ENCODE measurements around the gene UBQLN1. TPM values are rescaled to one million over a fixed set of nuclear protein-coding genes. Genes with fewer than 3 reads are reported as not detected.
"Not testable (repeated sequence)": the region's sequence is repeated elsewhere in the genome, so short reads cannot be mapped to it uniquely, and the experiment has no call there.

Gene UBQLN1
- total RNA-seq, 1 experiment from 2014 or later, result 56.3 TPM

GRCh38 chr9:83620841-83621636 is 86.7 kb downstream of the UBQLN1 start:
- Histone ChIP-seq H3K4me3 (ENCODE audit: low read depth, low read length) (peak overlapping the region; percentile 16), H3K9me3 (no peaks in the 10 kb centered on the region), H3K4me1 (peaks cover 14% of the 10 kb centered on the region), H3K36me3 (ENCODE audit: control insufficient read depth, insufficient read depth, low read length) (no peaks in the 10 kb centered on the region), H3K27me3 (replicated peaks; ENCODE audit: control insufficient read depth, insufficient read depth, low read length) (no peaks in the 10 kb centered on the region)
- Mint-ChIP-seq H3K27ac (ENCODE audit: unreplicated experiment) (peak overlapping the region; percentile 86), H3K36me3 (ENCODE audit: insufficient read depth, unreplicated experiment) (peaks cover 13% of the 10 kb centered on the region), H3K4me3 (ENCODE audit: unreplicated experiment) (peak overlapping the region; percentile 72), H3K27me3 (ENCODE audit: insufficient read depth, unreplicated experiment) (no peaks in the 10 kb centered on the region), H3K4me1 (ENCODE audit: low read depth, unreplicated experiment) (peaks cover 20% of the 10 kb centered on the region), H3K9me3 (ENCODE audit: unreplicated experiment) (no peaks in the 10 kb centered on the region)
- intact Hi-C loops (cut with micrococcal nuclease; ENCODE audit: unreplicated experiment), result loop anchor here (1.0 to 10.0 kb wide), 2 partner anchors 28 to 304 kb away; partner anchors contain the start of gene KIF27
- no TSS peak for BruUV-seq (replicated peaks)
- DNase-seq, result peak in 1 of 2 experiments; percentile 58
- peak; percentile 25 to 54 for TF ChIP-seq CTCF (IDR thresholded peaks at IDR 0.05; ENCODE audit: insufficient read depth in 1 of 2, low read depth in 1 of 2, low read length in 1 of 2, severe bottlenecking in 1 of 2, unreplicated experiment in 1 of 2)
- CTCF ChIA-PET, result interaction anchor here (0.6 to 1.3 kb wide), 4 partner anchors 16 to 390 kb away, joined by 3 to 15 read pairs (median 4); no protein-coding TSS in a partner anchor
- POLR2A ChIA-PET, result no interaction called here

- Histone ChIP-seq H3K9me3 (no peaks in the 10 kb centered on the region), H3K4me1 (peaks cover 14% of the 10 kb centered on the region), H3K36me3 (ENCODE audit: control insufficient read depth, insufficient read depth, low read length) (no peaks in the 10 kb centered on the region), H3K27me3 (replicated peaks; ENCODE audit: control insufficient read depth, insufficient read depth, low read length) (no peaks in the 10 kb centered on the region), H3K4me3 (ENCODE audit: low read depth, low read length) (no peak overlapping the region)
- intact Hi-C loops (cut with micrococcal nuclease; ENCODE audit: unreplicated experiment), result no loop called here
- no peaks in the 10 kb centered on the region for H3K36me3 Mint-ChIP-seq (ENCODE audit: insufficient read depth, unreplicated experiment)
- ChIA-PET CTCF (no interaction called here), POLR2A (no interaction called here)
- BruUV-seq (replicated peaks), result no TSS peak
- no peak overlapping the region for H3K4me3 Mint-ChIP-seq (ENCODE audit: unreplicated experiment)
- no peak for DNase-seq
- no peak for TF ChIP-seq CTCF (IDR thresholded peaks at IDR 0.05; ENCODE audit: insufficient read depth in 1 of 2, low read depth in 1 of 2, low read length in 1 of 2, severe bottlenecking in 1 of 2, unreplicated experiment in 1 of 2)
- no peak overlapping the region for H3K27ac Mint-ChIP-seq (ENCODE audit: unreplicated experiment)
- no peaks in the 10 kb centered on the region for H3K9me3 Mint-ChIP-seq (ENCODE audit: unreplicated experiment)
- peaks cover 7% of the 10 kb centered on the region for H3K4me1 Mint-ChIP-seq (ENCODE audit: low read depth, unreplicated experiment)
- H3K27me3 Mint-ChIP-seq (ENCODE audit: insufficient read depth, unreplicated experiment), result no peaks in the 10 kb centered on the region
These were observed 90.5 kb downstream of the UBQLN1 start for GRCh38 chr9:83617299-83617698.

DNA sequence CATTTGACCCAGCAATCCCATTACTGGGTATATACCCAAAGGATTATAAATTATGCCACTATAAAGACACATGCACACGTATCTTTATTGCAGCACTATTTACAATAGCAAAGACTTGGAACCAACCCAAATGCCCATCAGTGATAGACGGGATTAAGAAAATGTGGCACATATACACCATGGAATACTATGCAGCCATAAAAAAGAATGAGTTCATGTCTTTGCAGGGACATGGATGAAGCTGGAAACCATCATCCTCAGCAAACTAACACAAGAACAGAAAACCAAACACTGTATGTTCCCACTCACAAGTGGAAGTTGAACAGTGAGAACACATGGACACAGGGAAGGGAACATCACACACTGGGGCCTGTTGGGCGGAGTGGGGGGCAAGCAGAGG is 94.5 kb downstream of the UBQLN1 start:
- intact Hi-C loops (cut with micrococcal nuclease; ENCODE audit: unreplicated experiment), result loop anchor here (5.0 kb wide), 1 partner anchor 34 kb away; no protein-coding TSS in a partner anchor
- CTCF ChIA-PET, result not testable (repeated sequence)

More for the DNA sequence above, 94.5 kb downstream of the UBQLN1 start:
- H3K9me3 ChIP-seq; H3K27me3 Mint-ChIP-seq (ENCODE audit: insufficient read depth, unreplicated experiment); H3K36me3 ChIP-seq (ENCODE audit: control insufficient read depth, insufficient read depth, low read length); DNase-seq; H3K9me3 Mint-ChIP-seq (ENCODE audit: unreplicated experiment); H3K4me3 Mint-ChIP-seq (ENCODE audit: unreplicated experiment); H3K4me1 ChIP-seq; H3K27ac Mint-ChIP-seq (ENCODE audit: unreplicated experiment); POLR2A ChIA-PET; H3K4me3 ChIP-seq (ENCODE audit: low read depth, low read length); H3K4me1 Mint-ChIP-seq (ENCODE audit: low read depth, unreplicated experiment); H3K36me3 Mint-ChIP-seq (ENCODE audit: insufficient read depth, unreplicated experiment); BruUV-seq (replicated peaks); H3K27me3 ChIP-seq (replicated peaks; ENCODE audit: control insufficient read depth, insufficient read depth, low read length): not testable (repeated sequence)

Other genes starting within 250 kb of the UBQLN1 start
- gene FRMD3, start 169.6 kb downstream of the UBQLN1 start, total RNA-seq (2022), result 0.12 TPM in 1 of 2 replicates, not detected in the other
- gene IDNK, start 84.8 kb downstream of the UBQLN1 start, total RNA-seq (2022), result 4.3 and 5.1 TPM in 2 replicates
- gene GKAP1, start 109.8 kb upstream of the UBQLN1 start, total RNA-seq (2022), result 0.86 and 1.1 TPM in 2 replicates
- 1.8 and 2.0 TPM in 2 replicates for gene KIF27, start 213.5 kb upstream of the UBQLN1 start, total RNA-seq (2022)

Data from Caco-2 (cell line).